GM06990 (cell line): Measurements from ENCODE around the gene KSR1.

Experiments
- DNase-seq: peaks from one replicate; pipeline ENCODE4 v3.0.0-alpha.2; 2011; ENCODE audit not compliant: insufficient read length; ENCODE audit errors: extremely low read depth
- H3K27me3 ChIP-seq: replicated peaks from 2 replicates; pipeline ENCODE4 v1.6.0; 2011; ENCODE audit warnings: low read length; ENCODE audit not compliant: control insufficient read depth, insufficient read depth
- H3K36me3 ChIP-seq: 2 replicates; pipeline ENCODE4 v1.5.1; 2011; ENCODE audit warnings: low read length; ENCODE audit not compliant: control insufficient read depth, insufficient read depth
- H3K4me3 ChIP-seq: replicated peaks from 2 replicates; pipeline ENCODE4 v1.5.1; 2011; ENCODE audit warnings: low read depth, mild to moderate bottlenecking, control low read depth, low read length
- TF ChIP-seq, protein P1 (sequence below): IDR thresholded peaks from 2 replicates; pipeline ENCODE4 v1.5.1; 2011; ENCODE audit warnings: low read length, control low read depth, mild to moderate bottlenecking, inconsistent platforms; ENCODE audit not compliant: insufficient read depth, poor library complexity, severe bottlenecking

The KSR1 gene

GRCh38 chr17:27551701-27552248 lies 95.5 kb downstream of the KSR1 start:
- DNase-seq: no peak
- Histone ChIP-seq H3K27me3 (no peaks in the 10 kb centered on the region), H3K36me3 (peaks cover 11% of the 10 kb centered on the region), H3K4me3 (no peak overlapping the region)
- TF ChIP-seq, protein P1, sequence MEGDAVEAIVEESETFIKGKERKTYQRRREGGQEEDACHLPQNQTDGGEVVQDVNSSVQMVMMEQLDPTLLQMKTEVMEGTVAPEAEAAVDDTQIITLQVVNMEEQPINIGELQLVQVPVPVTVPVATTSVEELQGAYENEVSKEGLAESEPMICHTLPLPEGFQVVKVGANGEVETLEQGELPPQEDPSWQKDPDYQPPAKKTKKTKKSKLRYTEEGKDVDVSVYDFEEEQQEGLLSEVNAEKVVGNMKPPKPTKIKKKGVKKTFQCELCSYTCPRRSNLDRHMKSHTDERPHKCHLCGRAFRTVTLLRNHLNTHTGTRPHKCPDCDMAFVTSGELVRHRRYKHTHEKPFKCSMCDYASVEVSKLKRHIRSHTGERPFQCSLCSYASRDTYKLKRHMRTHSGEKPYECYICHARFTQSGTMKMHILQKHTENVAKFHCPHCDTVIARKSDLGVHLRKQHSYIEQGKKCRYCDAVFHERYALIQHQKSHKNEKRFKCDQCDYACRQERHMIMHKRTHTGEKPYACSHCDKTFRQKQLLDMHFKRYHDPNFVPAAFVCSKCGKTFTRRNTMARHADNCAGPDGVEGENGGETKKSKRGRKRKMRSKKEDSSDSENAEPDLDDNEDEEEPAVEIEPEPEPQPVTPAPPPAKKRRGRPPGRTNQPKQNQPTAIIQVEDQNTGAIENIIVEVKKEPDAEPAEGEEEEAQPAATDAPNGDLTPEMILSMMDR: no peak

DNA sequence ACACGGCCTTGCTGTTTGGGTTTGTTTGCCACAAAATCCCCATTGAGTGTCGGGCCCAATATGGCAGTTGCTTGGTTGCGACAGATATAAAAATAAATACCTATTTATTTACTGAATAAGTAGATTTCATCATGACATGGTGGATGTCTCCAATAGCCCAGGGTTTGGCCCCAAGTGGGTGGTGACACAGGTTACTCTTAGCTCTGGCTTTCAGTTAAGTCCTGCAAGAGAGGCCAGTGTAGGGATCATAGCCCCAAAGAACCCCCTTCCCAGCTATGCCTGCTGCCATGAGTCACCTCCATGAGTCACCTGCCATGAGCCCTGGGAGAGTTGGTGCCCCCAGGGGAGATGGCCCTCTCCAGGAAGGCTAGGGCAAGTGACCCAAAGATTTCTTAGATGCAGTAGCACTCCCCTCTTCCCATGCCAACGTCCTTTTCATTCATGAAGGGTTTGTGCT lies 96.1 kb downstream of the KSR1 start:
- no peak overlapping the region for H3K4me3 ChIP-seq
- TF ChIP-seq, protein P1: no peak
- H3K36me3 ChIP-seq: peaks cover 11% of the 10 kb centered on the region
- H3K27me3 ChIP-seq: no peaks in the 10 kb centered on the region
- no peak for DNase-seq

- no peaks in the 10 kb centered on the region for H3K27me3 ChIP-seq
- peaks cover 11% of the 10 kb centered on the region for H3K36me3 ChIP-seq
- H3K4me3 ChIP-seq: no peak overlapping the region
- TF ChIP-seq, protein P1: no peak
- no peak for DNase-seq
These were observed 96.8 kb downstream of the KSR1 start for GRCh38 chr17:27553019-27553511.

DNA sequence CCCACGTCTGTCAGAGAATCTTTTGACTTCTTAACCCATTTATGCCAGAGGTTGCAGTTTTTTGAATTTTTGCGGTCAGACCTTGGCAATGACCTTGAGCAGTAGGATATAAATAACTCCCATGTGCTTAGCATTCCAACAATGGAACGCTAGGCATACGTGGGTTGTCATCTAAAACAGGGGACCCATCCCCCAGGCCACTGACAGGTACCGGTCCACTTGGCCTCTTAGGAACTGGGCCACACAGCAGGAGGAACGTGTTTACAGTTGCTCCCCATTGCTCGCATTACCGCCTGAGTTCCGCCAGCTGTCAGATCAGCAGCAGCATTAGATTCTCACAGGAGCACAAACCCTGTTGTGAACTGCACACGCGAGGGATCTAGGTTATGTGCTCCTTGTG lies 97.9 kb downstream of the KSR1 start:
- Histone ChIP-seq H3K27me3 (no peaks in the 10 kb centered on the region), H3K4me3 (no peak overlapping the region), H3K36me3 (peaks cover 13% of the 10 kb centered on the region)
- no peak for DNase-seq
- TF ChIP-seq, protein P1: no peak

- H3K4me3 ChIP-seq: no peak overlapping the region
- H3K36me3 ChIP-seq: peaks cover 14% of the 10 kb centered on the region
- TF ChIP-seq, protein P1: no peak
- DNase-seq: no peak
- no peaks in the 10 kb centered on the region for H3K27me3 ChIP-seq
These were observed 98.7 kb downstream of the KSR1 start for GRCh38 chr17:27554911-27555310.

GRCh38 chr17:27555339-27555738 lies 99.1 kb downstream of the KSR1 start:
- no peak for DNase-seq
- no peak overlapping the region for H3K4me3 ChIP-seq
- no peaks in the 10 kb centered on the region for H3K27me3 ChIP-seq
- peaks cover 14% of the 10 kb centered on the region for H3K36me3 ChIP-seq
- TF ChIP-seq, protein P1: no peak
